Measurements from ENCODE around the gene ERO1B.

ERO1B gene

DNA sequence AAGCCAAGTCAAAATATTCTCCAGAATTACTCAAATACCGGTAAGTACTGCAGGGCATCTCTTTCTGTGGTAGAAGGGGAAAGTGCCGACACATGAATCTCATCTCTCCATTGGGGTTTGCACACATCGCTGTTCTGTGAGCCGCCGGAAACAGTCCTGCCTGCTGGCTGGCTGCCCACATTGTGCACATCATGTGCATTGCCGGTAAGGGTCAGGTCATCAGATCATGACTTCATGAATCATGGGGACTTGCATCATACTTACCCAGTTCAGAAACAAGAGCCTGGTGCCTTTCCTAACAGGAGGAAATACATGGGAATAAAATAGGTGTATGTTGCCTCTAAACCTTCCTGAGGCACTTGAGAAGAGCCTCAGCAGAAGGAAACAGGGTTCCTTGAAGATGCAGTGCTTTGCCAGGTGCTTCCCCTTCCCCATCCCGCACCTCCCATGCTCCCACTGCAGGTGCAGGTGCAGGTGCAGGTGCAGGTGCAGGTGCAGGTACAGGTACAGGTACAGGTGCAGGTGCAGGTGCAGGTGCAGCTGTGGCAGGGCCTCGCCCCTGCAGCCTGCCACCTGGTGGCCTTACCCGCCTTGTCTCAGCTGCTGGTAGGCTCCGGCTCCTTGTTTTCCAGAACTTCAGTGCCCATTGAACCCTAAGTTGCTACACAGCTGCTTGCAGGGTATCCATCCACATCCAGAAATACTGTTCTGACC, 112.9 kb downstream of the ERO1B start:
- H3K27ac ChIP-seq, result no peak overlapping the region
- TF ChIP-seq, protein P1, sequence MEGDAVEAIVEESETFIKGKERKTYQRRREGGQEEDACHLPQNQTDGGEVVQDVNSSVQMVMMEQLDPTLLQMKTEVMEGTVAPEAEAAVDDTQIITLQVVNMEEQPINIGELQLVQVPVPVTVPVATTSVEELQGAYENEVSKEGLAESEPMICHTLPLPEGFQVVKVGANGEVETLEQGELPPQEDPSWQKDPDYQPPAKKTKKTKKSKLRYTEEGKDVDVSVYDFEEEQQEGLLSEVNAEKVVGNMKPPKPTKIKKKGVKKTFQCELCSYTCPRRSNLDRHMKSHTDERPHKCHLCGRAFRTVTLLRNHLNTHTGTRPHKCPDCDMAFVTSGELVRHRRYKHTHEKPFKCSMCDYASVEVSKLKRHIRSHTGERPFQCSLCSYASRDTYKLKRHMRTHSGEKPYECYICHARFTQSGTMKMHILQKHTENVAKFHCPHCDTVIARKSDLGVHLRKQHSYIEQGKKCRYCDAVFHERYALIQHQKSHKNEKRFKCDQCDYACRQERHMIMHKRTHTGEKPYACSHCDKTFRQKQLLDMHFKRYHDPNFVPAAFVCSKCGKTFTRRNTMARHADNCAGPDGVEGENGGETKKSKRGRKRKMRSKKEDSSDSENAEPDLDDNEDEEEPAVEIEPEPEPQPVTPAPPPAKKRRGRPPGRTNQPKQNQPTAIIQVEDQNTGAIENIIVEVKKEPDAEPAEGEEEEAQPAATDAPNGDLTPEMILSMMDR (conservative IDR thresholded peaks at IDR 0.05), result peak; percentile 66

DNA sequence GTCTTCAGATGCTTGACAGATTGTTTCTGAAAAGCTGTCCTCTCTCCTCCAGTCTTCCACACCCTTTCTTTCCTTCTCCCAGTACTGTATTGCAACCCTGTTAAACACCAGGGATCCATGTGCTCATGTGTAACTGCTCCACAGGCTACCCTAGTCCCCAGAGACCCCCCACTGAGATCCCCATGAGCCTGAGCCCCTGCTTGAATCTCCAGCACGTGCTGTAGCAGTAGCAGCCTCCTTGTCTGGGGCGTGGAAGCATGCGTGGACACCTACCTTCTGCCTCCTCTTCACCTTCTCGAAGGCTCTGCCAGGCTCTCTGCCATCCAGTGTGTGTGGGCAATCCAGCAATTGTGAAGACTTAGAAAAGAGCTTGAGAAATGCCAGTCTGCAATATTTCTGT, 114.2 kb downstream of the ERO1B start:
- TF ChIP-seq, protein P1 (conservative IDR thresholded peaks at IDR 0.05), result no peak

DNA sequence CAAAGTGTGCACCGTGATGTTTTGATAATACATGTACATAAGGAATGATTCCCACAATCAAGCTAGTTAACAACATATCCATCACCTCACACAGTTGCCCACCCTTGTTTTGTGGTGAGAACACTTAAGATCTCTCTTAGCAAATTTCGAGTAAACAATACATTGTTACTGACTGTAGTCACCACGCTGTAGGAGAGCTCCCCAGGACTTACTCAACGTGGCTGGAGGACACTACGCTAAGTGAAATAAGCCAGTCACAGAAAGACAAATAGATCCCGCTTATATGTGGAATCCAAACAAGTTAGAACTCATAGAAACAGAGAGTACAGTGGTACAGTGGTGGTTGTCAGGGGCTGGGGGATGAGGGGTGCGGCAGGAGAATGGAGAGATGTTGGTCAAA, 114.6 kb downstream of the ERO1B start:
- TF ChIP-seq, protein P1 (conservative IDR thresholded peaks at IDR 0.05), result no peak
- H3K27ac ChIP-seq, result no peak overlapping the region

More for the DNA sequence above, 114.2 kb downstream of the ERO1B start:
- H3K27ac ChIP-seq, result no peak overlapping the region

DNA sequence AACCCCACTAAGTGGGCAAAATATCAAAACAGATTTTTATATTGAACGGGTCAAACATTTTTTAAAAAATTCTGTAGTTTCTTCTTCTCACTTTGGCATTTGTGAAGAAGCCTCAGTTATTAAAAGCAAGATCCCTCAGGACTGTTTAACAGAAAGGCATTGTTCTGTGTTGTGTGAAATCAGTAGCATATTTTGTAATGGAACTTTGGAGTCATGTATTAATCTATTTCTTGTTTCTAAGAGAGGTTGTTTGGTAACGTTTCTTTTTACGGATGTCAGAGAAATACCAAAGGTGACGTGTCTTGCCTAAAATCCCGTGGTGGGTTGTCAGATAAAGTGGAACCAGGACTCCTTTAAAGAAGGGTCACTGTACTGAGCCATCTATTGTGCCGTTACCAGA, 115.7 kb downstream of the ERO1B start:
- TF ChIP-seq, protein P1 (conservative IDR thresholded peaks at IDR 0.05), result no peak
- no peak overlapping the region for H3K27ac ChIP-seq
